Measurements from ENCODE around the gene SHANK2. TPM values are rescaled to one million over a fixed set of nuclear protein-coding genes. Genes with fewer than 3 reads are reported as not detected.

SHANK2 gene
- polyA plus RNA-seq, 3 donors, result not detected

DNA sequence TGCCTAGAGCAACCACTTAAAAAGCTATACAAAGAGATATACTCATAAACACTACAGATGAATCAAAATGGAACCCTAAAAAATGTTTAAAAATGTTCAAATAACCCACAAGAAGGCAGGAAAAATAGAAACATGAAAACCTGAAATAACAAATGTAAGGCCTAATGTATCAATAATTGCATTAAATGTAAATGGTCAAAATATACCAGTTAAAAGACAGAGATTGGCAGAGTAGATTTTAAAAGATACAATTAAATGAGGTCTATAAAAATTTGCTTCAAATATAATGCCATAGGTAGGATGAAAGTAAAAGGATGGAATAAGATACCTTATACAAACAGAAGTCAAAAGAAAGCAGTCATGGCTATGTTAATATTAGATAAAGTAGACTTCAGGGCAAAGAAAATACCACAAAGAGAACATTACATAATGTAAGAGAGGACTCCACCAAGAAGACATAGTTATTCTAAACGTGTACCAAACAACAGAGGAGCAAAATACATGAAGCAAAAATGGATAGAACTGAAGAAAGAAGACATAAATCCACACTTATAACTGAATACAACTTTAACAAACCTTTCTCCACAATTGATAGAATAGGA, 25.2 kb downstream of the SHANK2 start:
- H3K9me3 Mint-ChIP-seq, result peaks cover 7 to 32% (median 22%) of the 10 kb centered on the region in 7 donors
- Histone ChIP-seq H3K36me3 (replicated peaks in 1 of 2; ENCODE audit: control insufficient read depth in 1 of 2, insufficient read depth in 2 of 2, low read length in 2 of 2) (no peaks in the 10 kb centered on the region), H3K79me2 (ENCODE audit: insufficient read depth, low read length) (no peaks in the 10 kb centered on the region), H3K27me3 (ENCODE audit: control insufficient read depth in 2 of 2, insufficient read depth in 2 of 2, low read length in 2 of 2) (peaks cover 0 to 4% of the 10 kb centered on the region in 2 donors), H2AFZ (ENCODE audit: insufficient read depth, low read depth, low read length, poor library complexity, severe bottlenecking) (no peak overlapping the region), H3K27ac (ENCODE audit: low read depth in 1 of 2, low read length in 2 of 2) (no peak overlapping the region), H3K9ac (ENCODE audit: insufficient read depth, low read length, poor library complexity, severe bottlenecking) (no peak overlapping the region), H3K4me3 (replicated peaks in 1 of 3; ENCODE audit: low read depth in 2 of 3, low read length in 3 of 3) (no peak overlapping the region), H4K20me1 (ENCODE audit: insufficient read depth, low read length) (no peaks in the 10 kb centered on the region), H3K4me1 (ENCODE audit: control insufficient read depth in 1 of 2, insufficient read depth in 2 of 2, low read length in 2 of 2) (no peaks in the 10 kb centered on the region), H3K4me2 (replicated peaks; ENCODE audit: extremely low read depth, low read length, poor library complexity, severe bottlenecking) (no peak overlapping the region), H3K9me3 (replicated peaks in 1 of 2; ENCODE audit: control insufficient read depth in 1 of 2, insufficient read depth in 1 of 2, low read length in 2 of 2) (peaks cover 8 to 10% of the 10 kb centered on the region in 2 donors)
- no CpG with 5 or more reads among the region's 1 CpG for WGBS (ENCODE audit: insufficient coverage)
- H3K4me1 Mint-ChIP-seq, result no peaks in the 10 kb centered on the region
- no peak overlapping the region for H3K27ac Mint-ChIP-seq
- intact Hi-C loops (cut with micrococcal nuclease), result no loop called here
- peaks cover 5 to 14% (median 13%) of the 10 kb centered on the region in 3 donors for H3K27me3 Mint-ChIP-seq (ENCODE audit: low read depth in 3 of 3)
- no peaks in the 10 kb centered on the region for H3K36me3 Mint-ChIP-seq
- TF ChIP-seq, protein P1, sequence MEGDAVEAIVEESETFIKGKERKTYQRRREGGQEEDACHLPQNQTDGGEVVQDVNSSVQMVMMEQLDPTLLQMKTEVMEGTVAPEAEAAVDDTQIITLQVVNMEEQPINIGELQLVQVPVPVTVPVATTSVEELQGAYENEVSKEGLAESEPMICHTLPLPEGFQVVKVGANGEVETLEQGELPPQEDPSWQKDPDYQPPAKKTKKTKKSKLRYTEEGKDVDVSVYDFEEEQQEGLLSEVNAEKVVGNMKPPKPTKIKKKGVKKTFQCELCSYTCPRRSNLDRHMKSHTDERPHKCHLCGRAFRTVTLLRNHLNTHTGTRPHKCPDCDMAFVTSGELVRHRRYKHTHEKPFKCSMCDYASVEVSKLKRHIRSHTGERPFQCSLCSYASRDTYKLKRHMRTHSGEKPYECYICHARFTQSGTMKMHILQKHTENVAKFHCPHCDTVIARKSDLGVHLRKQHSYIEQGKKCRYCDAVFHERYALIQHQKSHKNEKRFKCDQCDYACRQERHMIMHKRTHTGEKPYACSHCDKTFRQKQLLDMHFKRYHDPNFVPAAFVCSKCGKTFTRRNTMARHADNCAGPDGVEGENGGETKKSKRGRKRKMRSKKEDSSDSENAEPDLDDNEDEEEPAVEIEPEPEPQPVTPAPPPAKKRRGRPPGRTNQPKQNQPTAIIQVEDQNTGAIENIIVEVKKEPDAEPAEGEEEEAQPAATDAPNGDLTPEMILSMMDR (IDR thresholded peaks at IDR 0.05), result no peak
- DNase-seq, result no peak
- H3K4me3 Mint-ChIP-seq, result no peak overlapping the region

DNA sequence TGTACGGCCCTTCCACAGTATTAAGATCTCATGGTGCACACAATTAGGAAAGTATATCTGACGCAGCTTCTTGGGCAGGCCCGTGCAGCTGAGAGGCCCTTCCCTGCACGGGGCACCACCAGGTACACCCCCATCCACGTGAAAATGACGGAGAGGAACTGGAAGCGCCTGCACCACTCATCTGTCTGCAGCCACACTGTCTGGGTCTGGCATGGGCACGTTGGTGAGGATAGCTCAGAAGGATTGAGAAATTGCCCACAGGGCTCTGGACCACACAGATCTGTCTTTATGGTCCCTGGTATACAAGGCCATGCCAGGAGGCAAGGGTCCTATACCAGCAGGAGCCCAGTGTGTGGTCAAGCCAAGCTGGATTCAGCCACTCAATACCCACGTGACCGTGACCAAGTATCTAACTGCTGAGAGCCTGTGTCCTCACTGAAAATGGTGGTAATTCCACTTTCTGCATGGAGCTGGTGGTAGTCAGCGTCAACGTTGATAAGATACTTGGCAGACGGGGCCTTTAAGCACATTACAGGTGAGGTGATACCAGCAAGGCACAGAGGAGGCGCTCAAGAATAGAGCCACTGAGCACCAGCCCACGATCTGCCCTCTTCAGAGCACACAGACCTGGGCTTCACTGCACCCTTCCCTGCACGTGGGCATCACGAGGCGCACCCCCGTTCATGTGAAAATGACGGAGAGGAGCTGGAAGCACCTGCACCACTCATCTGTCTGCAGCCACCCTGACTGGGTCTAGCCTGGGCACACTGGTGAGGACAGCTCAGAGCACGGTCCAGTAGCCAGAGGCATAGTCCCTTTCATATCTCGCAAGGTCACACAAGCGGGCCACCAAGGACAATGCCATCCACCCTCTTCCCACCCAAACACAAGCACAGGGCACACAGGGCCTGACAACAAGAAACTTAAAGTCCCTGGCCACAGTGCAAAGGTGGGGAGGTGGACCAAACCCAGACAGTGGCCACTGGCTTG, 28.4 kb downstream of the SHANK2 start:
- H3K27ac Mint-ChIP-seq, result no peak overlapping the region
- no peaks in the 10 kb centered on the region for H3K36me3 Mint-ChIP-seq
- H3K4me3 ChIP-seq (replicated peaks in 1 of 3; ENCODE audit: low read depth in 2 of 3, low read length in 3 of 3), result no peak overlapping the region
- no peaks in the 10 kb centered on the region for H4K20me1 ChIP-seq (ENCODE audit: insufficient read depth, low read length)
- H3K36me3 ChIP-seq (replicated peaks in 1 of 2; ENCODE audit: control insufficient read depth in 1 of 2, insufficient read depth in 2 of 2, low read length in 2 of 2), result no peaks in the 10 kb centered on the region
- H3K4me1 Mint-ChIP-seq, result no peaks in the 10 kb centered on the region
- H3K9me3 Mint-ChIP-seq, result peaks cover 6 to 31% (median 18%) of the 10 kb centered on the region in 7 donors
- intact Hi-C loops (cut with micrococcal nuclease), result no loop called here
- peaks cover 0 to 2% of the 10 kb centered on the region in 2 donors for H3K27me3 ChIP-seq (ENCODE audit: control insufficient read depth in 2 of 2, insufficient read depth in 2 of 2, low read length in 2 of 2)
- no peak overlapping the region for H3K9ac ChIP-seq (ENCODE audit: insufficient read depth, low read length, poor library complexity, severe bottlenecking)
- H3K4me2 ChIP-seq (replicated peaks; ENCODE audit: extremely low read depth, low read length, poor library complexity, severe bottlenecking), result no peak overlapping the region
- WGBS (ENCODE audit: insufficient coverage), result 89% methylated on average over 23 of the region's 23 CpGs
- TF ChIP-seq, protein P1 (IDR thresholded peaks at IDR 0.05), result no peak
- H3K4me1 ChIP-seq (ENCODE audit: control insufficient read depth in 1 of 2, insufficient read depth in 2 of 2, low read length in 2 of 2), result no peaks in the 10 kb centered on the region
- H3K27ac ChIP-seq (ENCODE audit: low read depth in 1 of 2, low read length in 2 of 2), result no peak overlapping the region
- no peaks in the 10 kb centered on the region for H3K79me2 ChIP-seq (ENCODE audit: insufficient read depth, low read length)
- DNase-seq, result no peak
- H2AFZ ChIP-seq (ENCODE audit: insufficient read depth, low read depth, low read length, poor library complexity, severe bottlenecking), result no peak overlapping the region
- peaks cover 8 to 10% of the 10 kb centered on the region in 2 donors for H3K9me3 ChIP-seq (replicated peaks in 1 of 2; ENCODE audit: control insufficient read depth in 1 of 2, insufficient read depth in 1 of 2, low read length in 2 of 2)
- H3K4me3 Mint-ChIP-seq, result no peak overlapping the region
- peaks cover 10 to 15% (median 11%) of the 10 kb centered on the region in 3 donors for H3K27me3 Mint-ChIP-seq (ENCODE audit: low read depth in 3 of 3)
